ENCODE measurements around the gene CCNT1.
"Not testable (repeated sequence)": the region's sequence is repeated elsewhere in the genome, so short reads cannot be mapped to it uniquely, and the experiment has no call there.

Gene CCNT1

DNA sequence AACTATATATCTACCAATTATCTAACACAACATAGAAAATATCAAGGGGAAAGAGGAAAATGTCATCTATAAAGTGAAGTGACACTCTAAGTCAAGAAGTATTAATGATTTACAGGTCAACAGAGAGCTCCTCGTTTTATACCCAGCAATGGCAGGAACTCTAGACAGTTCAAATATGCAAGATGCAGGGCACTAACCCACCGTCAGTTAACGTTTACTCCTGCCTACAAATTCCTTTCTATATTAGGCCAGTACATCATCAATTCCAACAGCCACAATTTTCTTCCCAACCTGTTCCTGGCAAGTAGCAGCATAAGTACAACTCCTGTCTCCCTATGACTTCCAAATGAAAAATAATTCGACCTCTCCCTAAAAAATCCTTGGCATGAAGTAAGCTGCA, 25.5 kb downstream of the CCNT1 start:
- no peak for DNase-seq

DNA sequence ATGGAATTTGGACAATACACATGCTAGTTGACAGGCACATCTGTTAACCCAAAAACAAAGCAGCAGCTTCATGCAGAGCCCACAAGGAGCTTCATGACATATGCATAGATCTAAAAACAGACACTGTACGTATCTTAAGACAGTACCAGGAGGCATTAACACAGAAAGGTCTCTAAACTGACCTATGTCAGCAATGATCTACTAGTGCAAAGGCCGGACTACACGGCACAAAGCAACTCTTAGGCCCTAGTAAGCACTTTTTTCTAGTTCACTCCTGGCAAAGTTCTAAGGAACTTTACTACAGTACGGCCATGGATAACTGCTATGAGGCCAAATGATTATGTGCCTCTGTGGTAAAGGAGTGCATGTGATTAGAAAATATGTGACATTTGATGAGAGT, 26.1 kb downstream of the CCNT1 start:
- DNase-seq, result no peak

DNA sequence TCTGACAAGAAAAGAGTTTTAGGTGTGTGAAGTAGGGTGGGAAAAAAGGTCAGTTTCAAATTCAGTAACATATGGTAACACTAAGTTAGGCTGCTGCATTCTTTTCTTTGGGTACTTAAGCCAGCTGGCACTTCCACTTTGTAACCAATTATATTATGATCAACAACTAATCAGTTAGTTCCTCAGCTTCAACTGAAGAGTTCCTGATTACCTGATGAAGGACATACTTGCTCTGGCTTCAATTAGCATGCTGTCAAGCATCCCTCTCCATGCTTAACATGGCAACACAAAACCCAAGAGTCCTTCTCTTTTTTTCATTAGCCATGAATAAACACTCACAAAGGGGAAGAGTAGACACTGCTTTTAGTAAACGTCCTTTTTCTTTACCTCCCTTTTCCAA, 27.7 kb downstream of the CCNT1 start:
- no peak for DNase-seq

DNA sequence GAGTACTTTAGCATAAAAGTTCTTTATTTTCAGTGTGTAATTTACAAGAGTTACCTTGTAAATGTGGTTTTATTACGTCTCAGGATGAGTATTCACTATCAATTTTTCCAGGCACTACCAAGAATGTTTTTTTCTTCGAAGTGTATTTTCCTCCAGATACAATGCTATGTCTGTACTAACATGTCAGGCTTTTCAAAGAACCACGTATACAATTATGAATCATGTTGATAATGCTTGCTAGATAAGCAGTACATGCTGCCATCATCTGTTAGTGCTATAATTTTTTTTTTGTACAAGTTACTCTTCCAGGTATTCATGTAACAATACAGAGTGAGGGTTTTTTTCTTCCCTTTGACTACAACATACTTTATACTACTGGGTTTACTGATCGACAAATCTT, 28.9 kb downstream of the CCNT1 start:
- DNase-seq, result no peak

DNA sequence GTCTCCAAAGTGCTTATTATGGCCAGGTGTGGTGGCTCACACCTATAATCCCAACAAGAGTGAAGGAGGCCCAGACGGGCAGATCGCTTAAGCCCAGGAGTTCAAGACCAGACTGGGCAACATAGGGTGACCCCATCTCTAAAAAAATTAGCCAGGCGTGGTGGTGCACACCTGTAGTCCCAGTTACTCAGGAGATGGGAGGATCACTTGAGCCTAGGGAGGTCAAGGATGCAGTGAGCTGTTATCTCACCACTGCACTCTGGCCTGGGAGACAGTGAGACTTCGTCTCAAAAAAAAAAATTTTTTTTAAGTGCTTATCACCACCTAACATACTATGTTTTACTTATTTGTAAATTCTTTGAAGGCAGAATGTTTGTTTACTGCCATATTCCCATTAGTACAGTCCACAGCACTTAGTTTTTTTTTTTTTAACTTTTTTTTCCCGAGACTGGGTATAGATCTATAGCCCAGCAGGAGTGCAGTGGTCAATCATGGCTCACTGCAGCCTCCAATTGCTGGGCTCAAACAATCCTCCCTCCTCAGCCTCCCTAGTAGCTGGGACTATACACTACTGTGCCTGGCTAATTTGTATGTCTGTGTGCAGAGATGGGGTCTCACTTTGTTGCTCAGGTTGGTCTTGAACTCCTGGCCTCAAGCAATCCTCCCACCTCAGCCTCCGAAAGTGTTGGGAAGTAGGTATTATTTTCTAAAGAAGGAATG, 29.7 kb downstream of the CCNT1 start:
- no peak for DNase-seq

DNA sequence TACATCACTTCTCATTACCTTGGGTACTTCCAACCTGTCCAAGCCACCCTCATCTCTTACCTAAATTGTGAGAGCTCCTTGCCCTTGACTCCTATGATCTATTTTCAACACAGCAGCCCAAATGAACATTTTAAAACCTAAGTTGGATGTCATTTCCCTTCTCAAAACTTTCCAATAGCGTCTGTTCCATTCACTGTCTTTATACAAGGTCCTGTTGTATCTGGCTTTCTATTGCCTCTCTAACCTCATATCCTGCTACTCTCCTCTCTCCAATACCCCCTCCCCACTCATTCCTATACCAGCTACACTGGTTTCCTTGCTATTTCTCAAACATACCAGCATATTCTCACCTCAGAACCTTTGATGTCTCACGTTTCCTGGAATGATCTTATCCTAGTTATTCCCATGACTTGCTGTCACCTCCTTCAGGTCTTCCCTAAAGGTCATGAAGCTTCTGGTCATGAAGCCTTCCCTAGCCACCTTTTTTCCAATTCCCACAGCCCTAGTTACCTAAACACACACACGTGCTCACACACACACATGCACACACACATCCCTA, 30.4 kb downstream of the CCNT1 start:
- no peak for DNase-seq

DNA sequence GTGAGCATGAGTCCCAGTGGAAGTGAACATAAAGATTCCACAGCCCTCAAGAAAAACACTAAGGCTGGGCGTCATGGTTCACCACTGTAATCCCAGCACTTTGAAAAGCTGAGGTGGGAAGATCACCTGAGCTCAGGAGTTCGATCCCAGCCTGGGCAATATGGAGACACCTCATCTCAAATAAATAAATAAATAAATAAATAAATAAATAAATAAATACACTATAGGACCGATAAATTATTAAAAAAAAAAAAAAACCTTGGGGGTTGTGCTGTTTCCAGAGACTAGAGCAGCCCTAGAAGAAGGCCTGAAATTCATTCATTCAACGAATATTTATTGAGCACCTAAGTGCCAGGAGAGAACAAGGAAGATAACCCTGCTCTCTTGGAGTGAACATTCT, 33.0 kb downstream of the CCNT1 start:
- no peak for DNase-seq

DNA sequence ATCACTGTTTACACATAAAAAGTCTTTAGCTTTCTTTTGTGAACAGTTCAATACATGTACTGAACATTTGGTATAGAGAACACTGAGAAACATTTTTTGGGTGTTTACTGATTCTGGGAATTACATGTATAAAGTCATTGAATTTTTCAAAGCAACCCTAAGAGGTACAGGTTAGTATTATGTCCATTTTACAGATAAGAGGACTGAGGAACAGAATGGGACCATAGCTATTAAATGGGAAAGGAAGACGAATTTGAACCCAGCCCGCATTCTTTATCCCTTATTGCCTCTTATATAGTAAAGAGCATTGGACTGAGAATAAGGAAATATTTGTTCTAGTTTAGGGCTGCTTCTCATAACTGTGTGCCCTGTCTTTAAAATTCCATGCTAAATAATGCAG, 33.6 kb downstream of the CCNT1 start:
- DNase-seq, result no peak

DNA sequence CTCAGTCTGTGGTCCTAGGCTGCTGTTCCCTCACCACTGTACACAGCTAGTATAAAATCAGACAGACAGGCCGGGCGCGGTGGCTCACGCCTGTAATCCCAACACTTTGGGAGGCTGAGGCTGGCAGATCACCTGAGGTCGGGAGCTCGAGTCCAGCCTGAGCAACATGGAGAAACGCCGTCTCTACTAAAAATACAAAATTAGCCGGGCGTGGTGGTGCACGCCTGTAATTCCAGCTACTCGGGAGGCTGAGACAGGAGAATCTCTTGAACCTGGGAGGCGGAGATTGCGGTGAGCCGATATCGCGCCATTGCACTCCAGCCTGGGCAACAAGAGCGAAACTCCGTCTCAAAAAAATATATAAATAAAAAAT, 34.0 kb downstream of the CCNT1 start:
- not testable (repeated sequence) for DNase-seq

DNA sequence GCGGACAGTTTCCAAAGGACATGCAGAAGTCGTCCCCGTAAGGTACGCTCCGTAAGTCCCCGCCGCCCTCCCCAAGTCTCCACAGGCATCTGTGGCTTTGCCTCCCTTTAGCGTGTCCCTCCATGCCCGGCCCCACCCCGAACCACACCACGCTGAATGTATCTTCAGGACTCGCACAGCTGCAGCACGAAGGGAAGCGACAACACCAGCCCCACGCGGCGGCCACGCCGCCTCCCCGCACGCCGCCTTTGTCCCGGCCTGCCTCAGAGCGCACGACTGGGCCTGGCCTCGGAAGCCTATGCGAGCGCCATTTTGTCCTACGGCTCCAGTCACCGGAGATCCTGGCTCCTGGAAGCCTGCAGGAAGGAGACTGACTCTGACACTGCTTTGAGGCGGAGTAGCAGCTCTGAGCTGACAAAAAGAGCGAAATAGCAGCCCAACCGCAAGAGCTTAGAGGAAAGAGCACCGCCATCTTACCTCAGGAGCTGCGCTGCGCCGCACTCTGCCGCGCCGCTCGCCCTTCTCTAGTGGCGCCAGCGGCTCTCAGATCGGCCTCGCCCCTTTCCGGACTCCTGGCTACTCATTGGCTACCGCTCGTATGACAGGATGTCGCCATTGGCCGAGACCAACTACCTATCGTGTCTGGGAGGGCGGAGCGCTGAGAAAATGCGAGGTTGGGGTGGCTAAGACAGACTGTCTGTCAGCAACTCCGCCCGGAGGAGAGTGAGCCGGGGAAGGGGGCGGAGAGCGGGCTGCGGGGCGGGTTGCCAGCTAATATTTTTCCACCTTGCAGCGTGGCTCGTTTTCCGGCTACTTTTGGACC, 34.6 kb downstream of the CCNT1 start, which contains the start of gene KANSL2:
TSS of gene KANSL2 (minus strand) at position 529 of the 823 bp plus-strand sequence. CDS start 606 bp downstream, outside the sequence.
- peak; percentile 96 for DNase-seq

DNA sequence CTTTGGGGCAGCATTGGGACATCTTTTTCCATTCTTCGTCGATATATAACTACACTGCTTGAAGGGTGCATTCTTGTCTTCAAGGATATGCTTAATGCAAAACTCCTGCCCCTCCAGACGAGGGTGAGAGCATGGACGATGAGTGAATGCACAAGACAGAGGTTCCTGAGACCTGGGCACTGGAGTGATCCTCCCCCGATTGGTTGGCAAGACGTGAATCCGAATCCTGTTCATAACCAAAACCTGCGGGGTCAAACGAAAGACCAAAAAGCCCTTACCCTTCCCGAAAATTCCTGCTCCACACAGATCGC, 35.2 kb downstream of the CCNT1 start:
- DNase-seq, result no peak

DNA sequence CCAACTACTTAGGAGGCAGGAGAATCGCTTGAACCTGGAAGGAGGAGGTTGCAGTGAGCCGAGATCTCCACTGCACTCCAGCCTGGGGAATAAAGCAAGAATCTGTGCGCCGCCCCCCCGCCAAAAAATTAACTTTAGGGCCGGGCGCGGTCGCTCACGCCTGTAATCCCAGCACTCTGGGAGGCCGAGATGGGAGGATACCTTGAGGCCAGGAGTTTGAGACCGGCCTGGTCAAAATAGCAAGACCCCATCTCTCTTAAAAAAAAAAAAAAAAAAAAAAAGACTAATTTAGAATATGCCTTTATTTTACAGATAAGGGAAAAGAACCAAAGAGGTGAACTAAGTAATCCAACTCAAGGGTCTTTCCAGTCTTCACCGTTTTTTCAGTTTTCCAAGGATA, 35.6 kb downstream of the CCNT1 start:
- no peak for DNase-seq

DNA sequence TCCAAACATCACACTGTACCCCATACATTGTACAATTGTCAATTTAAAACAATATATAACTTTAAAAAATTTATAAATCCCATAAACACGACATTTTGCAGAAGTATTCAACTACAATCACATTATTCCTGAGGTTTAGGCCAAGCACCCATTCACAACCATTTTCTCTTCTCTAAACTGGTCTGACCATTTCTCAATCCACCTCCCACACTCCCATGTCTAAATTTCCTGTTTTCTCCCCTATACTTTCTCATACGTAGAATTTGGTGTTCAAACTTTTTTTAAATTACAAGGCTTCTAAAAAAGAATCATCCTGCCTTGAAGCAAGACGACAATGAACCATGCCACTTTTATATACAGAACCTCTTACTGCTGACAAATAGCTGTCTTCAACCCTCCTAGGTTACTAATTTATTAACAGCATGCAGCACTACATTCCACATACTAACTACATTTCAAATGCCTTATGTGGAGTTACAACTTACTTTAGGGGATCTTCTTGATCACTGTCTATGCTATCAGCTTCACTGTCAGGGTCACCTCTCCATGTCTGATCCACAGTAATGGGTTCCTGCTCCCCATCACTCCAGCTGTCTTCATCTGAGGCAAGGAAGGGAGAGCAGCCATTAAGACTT, 37.8 kb downstream of the CCNT1 start:
- no peak for DNase-seq

DNA sequence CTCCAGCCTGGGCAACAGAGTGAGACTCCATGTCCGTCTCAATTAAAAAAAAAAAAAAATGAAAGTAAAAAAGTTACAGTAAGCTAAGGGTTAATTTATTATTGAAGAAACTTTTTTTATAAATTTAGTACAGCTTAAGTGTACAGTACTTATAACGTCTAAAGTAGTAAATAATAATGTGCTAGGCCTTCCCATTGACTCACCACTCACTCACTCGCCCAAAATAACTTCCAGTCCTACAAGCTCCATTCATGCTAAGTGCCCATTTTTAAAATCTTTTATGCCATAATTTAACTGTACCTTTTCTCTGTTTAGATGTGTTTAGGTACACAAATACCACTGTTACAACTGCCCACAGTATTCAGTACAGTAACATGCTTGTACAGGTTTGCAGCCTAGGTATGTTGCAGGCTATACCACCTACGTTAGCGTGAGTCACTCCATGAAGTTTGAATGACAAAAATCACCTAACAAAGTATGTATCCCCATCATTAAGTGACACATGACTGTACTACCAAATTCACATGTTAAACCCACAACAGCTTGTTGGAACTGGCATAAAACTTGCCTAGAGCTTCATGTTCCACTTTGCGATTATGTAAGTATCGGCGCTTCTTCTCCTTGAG, 45.2 kb downstream of the CCNT1 start:
- no peak for DNase-seq

DNA sequence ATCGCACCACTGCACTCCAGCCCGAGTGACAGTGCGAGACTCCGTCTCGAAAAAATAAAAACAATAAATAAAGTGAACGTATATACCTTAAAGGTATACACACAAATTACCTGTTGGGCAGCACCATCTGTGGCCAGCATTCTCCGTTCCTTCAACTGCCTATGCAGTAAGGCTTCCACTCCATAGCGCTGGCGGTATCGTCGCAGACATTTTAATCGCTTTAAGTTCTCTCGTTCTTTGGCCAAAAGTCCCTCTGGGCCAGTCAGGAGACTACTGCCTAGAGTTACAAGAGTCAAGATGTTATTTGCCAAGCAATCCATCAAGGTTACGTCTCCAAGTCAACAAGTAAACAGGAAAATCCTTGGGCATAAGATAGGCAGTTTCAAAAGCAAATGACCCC, 47.5 kb downstream of the CCNT1 start:
- no peak for DNase-seq

DNA sequence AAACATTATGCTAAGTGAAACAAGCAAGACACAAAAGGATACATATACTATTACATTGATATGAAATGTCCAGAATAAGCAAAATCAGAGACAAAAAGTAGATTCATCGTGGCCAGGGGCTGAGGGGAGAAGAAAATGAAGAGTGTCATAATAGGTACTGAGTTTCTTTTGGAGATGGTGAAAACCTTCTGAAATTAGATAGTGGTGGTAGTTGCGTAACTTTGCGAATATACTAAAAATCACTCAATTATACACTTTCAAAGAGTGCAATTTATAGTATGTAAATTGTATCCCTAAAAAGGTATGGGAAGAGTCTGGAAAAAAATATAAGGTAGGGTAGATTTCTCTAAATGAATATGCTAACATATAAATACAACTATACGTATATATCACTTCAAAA, 56.6 kb downstream of the CCNT1 start:
- no peak for DNase-seq

DNA sequence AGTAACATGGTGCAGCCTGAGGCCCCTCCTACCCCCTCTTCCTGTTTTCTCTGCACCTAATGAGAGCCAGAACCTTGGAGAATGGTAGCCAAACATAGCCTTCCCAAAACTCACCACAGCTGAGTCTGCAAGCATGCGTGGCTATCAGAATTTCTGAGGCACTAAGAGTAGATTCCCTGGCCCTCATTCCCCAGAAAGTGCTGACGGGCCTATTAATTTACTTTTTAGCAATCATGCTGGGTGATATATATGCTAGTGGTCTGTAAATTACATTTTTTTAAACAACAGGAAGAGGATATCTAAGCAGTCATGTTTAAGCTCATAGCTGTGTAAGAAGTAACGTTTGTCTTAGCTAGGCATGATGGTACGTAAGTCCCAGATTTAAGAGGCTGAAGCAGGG, 64.8 kb downstream of the CCNT1 start:
- no peak for DNase-seq

DNA sequence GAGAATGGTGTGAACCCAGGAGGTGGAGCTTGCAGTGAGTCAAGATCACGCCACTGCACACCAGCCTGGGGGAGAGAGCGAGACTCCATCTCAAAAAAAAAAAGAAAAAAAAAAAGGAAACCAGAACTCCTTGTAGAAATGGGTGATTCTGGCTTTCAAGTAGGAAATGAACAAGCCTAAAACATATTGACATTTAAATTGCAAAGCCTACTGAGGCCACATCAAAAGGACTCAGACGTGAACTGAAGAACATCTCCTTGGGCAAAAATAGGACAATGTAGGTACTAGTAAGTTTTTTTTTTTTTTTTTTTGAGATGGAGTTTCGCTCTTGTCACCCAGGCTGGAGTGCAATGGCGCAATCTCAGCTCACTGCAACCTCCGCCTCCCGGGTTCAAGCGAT, 71.2 kb downstream of the CCNT1 start:
- DNase-seq, result not testable (repeated sequence)

DNA sequence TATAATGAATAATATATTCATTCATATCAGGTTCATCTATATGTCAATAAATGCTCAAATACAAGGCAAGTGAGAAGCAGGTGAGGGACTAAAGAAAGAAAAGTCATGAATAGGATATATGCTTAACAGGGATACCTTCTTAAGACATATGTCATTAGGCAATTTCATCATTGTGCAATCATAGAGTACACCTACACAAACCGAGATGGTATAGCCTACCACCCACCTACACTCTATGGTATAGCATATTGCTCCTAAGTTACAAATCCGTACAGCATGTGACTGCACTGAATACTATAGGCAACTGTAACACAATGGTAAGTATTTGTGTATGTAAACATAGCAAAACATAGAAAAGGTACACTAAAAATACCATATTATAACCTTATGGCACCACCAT, 73.5 kb downstream of the CCNT1 start:
- no peak for DNase-seq

DNA sequence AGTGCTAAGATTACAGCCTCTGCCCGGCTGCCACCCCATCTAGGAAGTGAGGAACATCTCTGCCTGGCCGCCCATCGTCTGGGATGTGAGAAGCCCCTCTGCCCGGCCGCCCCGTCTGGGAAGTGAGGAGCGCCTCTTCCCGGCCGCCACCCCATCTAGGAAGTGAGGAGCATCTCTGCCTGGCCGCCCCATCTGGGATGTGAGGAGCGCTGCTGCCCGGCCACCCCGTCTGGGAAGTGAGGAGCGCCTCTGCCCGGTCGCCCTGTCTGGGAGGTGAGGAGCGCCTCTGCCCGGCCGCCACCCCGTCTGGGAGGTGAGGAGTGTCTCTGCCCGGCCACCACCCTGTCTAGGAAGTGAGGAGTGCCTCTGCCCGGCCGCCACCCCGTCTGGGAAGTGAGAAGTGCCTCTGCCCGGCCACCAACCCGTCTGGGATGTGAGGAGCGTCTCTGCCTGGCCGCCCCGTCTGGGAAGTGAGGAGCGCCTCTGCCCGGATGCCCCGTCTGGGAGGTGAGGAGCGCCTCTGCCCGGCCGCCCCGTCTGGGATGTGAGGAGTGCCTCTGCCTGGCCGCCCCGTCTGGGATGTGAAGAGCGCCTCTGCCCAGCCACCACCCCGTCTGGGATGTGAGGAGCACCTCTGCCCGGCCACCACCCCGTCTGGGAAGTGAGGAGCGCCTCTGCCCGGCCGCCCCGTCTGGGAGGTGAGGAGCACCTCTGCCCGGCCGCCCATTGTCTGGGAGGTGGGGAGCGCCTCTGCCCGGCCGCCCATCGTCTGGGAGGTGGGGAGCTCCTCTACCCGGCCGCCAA, 74.6 kb downstream of the CCNT1 start:
- not testable (repeated sequence) for DNase-seq

DNA sequence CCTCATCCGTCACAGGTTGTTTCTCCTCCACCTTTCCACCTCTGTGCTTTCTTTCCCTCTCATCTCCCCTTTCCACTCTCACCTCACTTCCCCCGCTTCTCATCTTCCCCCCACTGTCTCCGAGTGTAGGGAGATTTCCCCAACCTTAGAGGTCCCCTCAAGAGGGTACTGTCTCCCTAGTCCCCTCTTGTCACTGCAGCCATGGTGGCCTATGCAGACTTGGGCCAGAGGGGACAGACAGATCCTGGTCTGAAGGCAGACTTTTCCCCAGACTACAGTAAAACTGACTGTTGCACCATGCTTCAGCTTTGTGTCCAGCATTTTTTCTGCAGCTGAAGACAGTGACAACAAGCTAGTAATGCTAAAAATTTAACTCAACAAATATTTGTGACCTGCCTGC, 75.7 kb downstream of the CCNT1 start:
- DNase-seq, result no peak

DNA sequence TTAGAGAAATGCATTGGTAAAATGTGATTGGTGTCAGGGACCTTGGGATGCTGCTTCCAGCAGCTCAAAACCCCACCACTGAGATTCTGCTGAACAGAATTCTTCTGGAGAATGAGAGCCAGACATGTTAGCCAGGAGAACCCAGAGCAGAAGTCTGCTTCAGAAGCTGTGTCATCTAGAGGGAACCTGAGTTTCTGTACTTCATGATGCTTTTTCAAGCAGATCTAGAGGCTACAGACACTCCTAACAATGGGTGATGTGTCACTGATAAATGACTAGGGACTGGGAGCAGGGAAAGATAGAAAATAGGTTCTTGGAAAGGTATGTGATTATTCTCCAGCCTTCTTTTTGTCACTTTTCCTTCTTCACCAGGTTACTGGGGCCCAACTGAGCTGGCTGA, 76.1 kb downstream of the CCNT1 start:
- DNase-seq, result no peak

All from KG1 (cell line).